ENCODE data around the gene ZDHHC20.
"Not testable (repeated sequence)": the region's sequence is repeated elsewhere in the genome, so short reads cannot be mapped to it uniquely, and the experiment has no call there.

Gene ZDHHC20

DNA sequence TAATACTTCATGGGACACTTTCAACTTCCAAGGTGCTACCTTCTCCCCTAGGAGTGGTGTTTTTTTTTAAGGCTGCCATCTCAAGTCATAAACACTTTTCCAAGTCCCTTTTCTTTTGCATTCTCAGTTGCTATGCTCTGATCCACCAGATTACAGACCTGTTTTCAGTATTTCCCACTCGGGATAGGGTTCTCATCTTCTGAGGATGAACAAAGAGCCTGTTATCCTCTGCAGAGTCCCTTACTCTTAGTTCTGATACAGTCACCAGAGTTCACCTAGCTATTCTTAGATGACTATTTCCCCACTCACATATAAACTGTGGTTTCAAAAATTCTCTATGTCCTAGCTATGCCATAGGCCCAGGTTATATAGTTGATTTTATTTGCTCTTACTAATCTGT is 15.9 kb downstream of the ZDHHC20 start:
- DNase-seq (ENCODE audit: extremely low spot score, insufficient read length, low read depth) (no peak), FAIRE-seq (no peak)

DNA sequence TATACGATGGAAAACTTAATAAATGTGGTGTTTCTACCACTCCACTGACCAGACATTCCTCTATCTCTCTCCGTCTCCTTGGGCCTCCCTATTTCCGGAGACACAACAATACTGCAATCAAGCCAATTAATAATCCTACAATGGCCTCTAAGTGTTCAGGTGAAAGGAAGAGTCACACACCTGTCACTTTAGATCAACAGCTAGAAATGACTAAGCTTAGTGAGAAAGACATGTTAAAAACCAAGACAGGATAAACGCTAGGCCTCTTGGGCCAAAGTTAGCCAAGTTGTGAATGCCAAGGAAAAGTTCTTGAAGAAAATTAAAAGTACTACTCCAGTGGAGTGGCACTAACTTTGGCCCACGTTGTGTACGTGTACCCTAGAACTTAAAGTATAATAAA is 22.5 kb downstream of the ZDHHC20 start:
- FAIRE-seq = peak; percentile 71
- DNase-seq (ENCODE audit: extremely low spot score, insufficient read length, low read depth) = no peak

DNA sequence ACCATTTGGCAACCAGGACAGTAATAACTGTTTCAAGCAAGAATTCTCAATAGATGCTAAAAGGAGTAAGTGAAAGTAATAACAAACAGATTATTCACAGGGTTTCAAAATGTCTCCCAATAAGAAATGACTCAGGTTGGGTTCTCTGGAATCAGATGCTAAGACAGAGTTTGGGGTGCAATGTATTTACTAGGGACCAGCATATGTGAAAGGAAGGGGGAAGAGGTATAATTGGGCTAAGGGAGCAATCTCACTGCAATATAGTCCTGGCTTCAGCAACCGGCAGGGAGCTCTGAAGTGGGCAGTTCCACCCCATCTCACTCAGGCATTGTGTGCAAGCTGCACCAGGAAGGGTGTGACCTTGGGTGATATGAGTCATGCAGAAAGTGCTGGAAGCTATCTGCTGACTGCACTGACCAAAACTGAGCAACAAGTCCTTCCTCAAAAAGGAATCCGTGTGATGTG is 23.4 kb downstream of the ZDHHC20 start:
- DNase-seq (ENCODE audit: extremely low spot score, insufficient read length, low read depth) (peak; percentile 30), FAIRE-seq (peak; percentile 94)

DNA sequence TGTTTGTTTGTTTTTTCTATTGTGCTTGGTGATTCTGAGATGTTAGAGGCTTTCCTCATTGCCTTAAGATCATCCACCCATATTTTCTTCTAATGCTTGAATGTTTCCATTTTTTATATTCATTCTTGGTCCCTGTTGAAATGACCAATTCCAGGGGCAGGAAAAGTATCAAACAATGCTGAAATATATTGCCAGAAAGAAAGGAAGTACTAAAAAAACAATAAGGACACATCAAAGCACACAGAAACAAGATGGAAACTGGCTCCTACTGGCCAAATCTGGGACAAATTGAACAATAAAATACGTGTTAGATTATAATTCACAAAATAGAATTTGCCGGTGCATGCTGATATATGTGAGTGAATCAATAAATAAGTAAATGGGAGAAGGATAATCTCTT is 23.9 kb downstream of the ZDHHC20 start:
- no peak for FAIRE-seq
- no peak for DNase-seq (ENCODE audit: extremely low spot score, insufficient read length, low read depth)

DNA sequence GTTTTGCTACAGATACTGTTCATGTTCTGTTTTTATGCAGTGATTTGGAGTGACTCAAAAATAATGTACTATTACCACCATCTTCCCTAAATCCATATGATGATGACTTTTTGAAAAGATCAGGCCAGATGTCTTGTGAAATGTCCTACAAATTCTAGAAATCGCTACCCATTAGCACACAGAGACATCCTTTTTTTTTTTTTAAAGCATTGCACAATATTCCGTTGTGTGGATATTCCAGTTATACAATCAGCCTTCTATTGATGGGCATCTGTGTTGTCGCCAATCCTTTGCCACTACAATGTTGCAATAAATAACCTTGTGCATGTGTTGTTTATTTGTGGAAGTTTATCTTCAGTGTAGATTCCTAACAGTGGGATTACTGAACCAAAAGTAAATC is 24.5 kb downstream of the ZDHHC20 start:
- FAIRE-seq = no peak
- DNase-seq (ENCODE audit: extremely low spot score, insufficient read length, low read depth) = no peak

DNA sequence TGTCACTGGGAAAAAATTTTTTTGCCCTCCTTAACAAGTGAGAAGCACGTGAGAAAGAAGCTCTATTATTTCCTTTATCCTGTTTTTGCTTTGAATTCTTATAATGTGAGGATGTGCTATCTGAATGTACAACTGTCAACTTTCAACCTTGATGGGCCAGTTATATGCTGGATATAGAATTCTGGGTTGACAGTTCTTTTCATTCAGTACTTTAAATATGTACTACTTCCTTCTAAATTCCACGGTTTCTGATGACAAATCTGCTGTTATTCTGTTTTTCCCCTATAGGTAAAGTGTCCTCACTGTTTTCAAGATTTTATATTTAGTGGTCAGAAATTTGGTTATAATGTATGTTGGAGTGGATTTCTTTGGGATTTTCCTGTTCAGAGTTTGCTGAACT is 29.9 kb downstream of the ZDHHC20 start:
- DNase-seq (ENCODE audit: extremely low spot score, insufficient read length, low read depth) (no peak), FAIRE-seq (no peak)

DNA sequence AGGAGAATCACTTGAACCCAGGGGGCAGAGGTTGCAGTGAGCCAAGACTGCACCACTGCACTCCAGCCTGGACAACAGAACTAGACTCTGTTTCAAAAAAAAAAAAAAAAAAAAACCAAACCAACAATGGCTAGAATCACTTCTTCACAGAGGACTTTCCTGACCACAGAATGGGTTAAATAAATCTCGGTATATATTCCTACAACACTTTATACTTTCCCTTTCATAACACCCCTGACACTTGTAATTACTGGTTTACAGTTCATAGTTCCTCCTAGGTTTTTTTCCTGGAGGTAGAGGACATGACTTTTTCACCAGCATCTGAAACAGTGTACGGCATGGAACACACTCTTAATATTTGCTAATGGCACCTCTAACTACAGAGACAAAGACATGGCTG is 31.4 kb downstream of the ZDHHC20 start:
- DNase-seq (ENCODE audit: extremely low spot score, insufficient read length, low read depth) = no peak

DNA sequence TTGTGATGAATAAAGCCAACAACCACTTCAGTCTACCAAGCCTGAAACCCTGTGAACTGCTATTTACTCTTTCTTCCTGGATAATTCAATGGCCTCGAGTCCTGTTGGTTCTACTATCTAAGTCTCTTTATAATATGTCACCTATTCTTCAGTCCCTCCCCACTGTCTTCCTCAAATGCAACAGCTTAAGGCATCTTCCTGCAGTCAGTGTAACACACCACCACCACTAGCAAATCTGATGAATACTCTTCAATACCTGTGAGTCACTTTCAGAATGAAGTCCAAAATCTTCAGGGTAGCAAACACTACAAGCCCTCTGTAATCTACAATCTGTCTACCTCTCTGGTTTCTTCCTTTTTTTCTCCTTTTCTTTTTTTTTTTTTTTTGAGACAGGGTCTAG is 32.9 kb downstream of the ZDHHC20 start:
- peak; percentile 21 for FAIRE-seq
- no peak for DNase-seq (ENCODE audit: extremely low spot score, insufficient read length, low read depth)

More for the DNA sequence above, 31.4 kb downstream of the ZDHHC20 start:
- FAIRE-seq = peak; percentile 56

DNA sequence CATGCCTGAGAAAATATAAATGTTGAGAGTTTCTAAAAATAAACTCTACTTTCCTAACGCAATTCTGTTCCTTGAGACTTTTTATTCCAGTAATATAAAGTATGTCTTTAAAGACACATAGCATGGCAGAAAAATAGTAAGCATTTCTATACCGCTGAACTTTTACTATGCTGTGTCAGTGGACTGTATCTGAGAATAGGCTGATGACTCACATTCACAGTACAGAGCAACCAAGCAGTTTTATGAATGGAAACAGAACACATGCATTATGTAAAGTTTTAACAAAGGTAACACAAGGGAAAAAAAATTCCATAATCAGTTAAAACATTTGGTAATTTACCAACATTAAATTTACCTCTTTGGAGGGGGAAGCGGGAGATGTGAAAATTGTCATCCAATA is 38.4 kb downstream of the ZDHHC20 start:
- no peak for DNase-seq (ENCODE audit: extremely low spot score, insufficient read length, low read depth)

DNA sequence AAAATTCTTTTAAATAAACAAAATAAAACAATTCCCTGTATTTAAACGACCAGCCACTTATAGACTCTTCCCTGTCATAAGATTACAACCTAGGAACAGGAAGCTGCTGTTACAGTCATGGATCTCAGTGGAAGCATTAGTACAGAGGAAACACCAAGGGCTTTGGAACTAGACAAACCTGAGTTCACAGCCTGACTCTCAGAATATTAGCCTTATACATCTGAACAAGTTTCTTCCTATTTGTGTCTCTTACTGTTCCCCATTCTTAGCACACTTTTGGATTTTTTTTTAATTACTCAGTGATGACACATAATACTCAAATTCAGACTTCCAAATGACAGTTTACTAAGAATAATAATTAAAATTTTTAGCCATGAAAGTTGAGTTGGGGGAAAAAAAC is 46.1 kb downstream of the ZDHHC20 start:
- no peak for DNase-seq (ENCODE audit: extremely low spot score, insufficient read length, low read depth)
- no peak for FAIRE-seq

More for the DNA sequence above, 38.4 kb downstream of the ZDHHC20 start:
- no peak for FAIRE-seq

DNA sequence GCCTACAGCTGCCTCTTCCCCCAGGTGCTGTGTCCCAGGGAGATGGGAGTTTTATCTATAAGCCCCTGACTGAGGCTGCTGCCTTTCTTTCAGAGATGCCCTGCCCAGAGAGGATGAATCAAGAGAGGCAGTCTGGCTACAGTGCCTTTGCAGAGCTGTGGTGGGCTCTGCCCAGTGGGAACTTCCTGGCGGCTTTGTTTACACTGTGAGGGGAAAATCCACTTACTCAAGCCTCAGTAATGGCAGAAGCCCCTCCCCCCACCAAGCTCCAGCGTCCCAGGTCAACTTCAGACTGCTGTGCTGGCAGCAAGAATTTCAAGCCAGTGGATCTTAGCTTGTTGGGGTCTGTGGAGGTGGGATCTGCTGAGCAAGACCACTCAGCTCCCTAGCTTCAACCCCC is 48.6 kb downstream of the ZDHHC20 start:
- not testable (repeated sequence) for FAIRE-seq; DNase-seq (ENCODE audit: extremely low spot score, insufficient read length, low read depth)

DNA sequence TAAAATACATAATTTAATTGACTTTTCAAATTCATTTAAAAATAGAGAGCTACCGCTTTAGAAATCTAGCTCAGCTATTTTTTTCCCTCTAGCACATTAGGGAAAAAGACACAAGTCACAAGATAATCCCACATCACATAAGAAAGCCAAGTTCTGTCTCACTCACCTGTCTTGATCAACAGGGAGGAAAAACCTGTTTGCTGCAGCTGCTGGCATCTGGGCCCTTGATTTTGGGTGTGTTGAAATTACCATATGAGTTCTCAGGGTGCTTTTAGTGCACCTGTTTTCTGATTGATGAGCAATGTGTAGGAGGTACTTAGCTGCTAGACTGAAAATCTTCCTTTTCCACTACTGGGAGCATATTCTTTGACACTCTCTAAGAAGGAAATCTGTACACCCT is 53.8 kb downstream of the ZDHHC20 start:
- FAIRE-seq (no peak), DNase-seq (ENCODE audit: extremely low spot score, insufficient read length, low read depth) (no peak)

DNA sequence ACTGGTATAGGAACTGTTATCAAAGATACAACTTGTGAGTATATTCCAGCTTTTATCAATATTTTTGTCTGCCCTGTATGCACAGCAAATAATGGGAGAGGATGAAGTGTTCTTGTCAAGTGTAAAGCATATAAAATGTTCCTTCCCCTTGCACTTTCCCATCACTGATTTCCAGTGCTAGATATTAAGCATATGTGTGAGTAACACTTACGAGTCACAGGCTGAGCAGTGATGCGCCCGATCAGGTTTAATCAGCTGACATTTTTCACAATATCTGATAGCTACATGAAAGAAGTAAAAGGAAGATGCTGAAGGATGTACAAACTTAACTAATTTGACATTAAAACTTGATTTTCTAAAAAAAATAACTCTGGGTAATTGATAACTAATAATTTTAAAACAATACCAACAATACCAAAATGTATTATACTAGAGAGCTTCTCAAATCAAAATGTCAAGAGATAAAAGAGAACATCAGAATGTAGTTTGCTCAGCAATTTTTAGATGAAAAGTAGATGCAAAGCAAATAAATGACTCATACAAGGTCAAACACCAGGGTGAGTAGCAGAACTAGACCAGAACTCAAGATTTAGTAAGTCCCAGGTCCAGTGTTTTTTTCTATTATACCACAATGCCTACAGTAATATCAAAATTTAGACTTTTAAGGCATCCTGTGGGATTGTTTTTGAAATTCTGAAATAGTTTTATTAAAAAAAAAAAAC is 56.4 kb downstream of the ZDHHC20 start:
- no peak for DNase-seq (ENCODE audit: extremely low spot score, insufficient read length, low read depth)
- peak; percentile 29 for FAIRE-seq

DNA sequence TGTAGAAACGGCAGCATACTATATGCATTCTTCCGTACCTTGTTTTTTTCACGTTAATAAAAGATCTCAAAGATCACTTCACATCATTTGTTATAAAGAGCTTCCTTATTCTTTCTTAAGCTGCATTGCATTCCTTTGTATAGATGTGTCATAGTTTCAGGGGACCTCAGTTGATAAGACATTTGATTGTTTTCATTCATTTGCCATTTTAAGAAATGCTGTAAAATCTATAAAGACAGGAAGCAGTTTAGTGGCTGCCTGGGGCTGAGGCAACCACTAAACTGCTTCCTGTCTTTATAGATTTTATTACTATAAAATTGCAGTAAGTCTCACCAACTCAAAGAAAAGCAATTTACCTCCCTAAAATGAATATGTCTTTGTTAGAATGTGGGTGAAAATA is 59.4 kb downstream of the ZDHHC20 start:
- no peak for FAIRE-seq
- DNase-seq (ENCODE audit: extremely low spot score, insufficient read length, low read depth) = no peak

DNA sequence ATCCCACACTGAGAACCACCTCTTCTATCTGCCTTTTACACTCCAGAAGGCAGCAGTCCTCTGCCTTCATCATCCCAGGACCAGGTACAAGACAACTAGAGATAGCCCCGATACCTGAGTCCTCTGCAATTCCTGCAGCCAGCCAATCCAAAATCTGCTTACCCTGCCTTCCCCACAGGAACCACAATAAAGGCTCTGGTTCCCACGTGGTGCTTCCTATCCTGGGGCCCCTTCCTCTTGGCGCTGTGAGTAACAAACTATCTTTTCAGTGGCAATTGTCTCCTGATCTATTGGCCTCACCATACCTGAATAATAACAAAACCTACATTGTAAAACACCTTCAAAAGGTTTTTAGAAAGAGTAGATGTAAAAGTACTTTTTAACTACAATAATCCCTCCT is 63.1 kb downstream of the ZDHHC20 start:
- FAIRE-seq (no peak), DNase-seq (ENCODE audit: extremely low spot score, insufficient read length, low read depth) (no peak)

DNA sequence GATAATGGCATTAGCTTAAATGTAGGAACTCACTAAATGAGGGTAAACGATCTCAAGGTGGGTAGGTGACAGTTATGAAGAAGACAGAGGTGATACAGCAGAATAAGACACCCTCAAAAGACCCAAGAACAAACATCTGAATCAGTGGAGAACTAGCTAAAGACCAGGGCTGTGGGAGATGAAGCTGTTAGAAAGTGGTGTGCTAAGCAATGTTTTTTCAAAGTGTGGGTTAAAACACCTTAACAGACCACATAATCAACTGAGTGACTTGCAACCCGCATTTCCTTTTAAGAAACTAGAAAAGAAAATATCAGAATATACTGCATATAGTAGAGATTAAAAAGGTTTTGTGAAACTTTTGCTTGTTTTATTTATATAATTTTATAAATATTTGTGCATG is 70.0 kb downstream of the ZDHHC20 start:
- no peak for DNase-seq (ENCODE audit: extremely low spot score, insufficient read length, low read depth)
- no peak for FAIRE-seq

DNA sequence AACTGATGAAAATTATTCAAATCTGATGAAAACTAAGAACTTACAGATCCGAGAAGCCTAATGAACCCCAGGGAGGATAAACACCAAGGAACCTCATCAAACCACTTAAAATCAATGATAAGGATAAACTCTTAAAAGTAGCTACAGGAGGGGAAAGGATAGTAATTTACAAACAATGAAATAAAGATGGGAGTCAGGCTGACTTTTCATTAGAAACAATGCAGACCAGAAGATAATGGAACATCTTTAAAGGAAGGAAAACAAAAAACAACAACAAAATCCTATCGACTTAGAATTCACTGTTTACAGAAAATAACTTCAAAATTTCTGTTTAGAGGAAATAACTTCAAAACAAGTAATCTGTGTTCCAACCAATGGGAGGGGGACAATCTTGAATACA is 73.4 kb downstream of the ZDHHC20 start:
- no peak for FAIRE-seq
- DNase-seq (ENCODE audit: extremely low spot score, insufficient read length, low read depth) = no peak

DNA sequence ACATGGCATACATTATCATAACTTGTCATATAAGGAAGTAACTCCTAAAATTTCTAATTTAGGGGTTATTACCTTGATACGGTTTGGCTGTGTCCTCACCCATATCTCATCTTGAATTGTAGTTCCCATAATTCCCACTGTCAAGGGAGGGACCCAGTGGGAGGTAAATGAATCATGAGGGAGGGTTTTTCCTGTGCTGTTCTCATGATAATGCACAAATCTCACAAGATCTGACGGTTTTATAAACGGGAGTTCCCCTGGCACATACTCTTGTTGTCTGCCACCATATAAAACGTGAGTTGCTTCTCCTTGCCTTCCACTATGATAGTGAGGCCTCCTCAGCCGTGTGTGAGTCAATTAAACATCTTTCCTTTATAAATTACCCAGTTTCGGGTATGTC is 76.0 kb downstream of the ZDHHC20 start:
- FAIRE-seq = no peak
- no peak for DNase-seq (ENCODE audit: extremely low spot score, insufficient read length, low read depth)

DNA sequence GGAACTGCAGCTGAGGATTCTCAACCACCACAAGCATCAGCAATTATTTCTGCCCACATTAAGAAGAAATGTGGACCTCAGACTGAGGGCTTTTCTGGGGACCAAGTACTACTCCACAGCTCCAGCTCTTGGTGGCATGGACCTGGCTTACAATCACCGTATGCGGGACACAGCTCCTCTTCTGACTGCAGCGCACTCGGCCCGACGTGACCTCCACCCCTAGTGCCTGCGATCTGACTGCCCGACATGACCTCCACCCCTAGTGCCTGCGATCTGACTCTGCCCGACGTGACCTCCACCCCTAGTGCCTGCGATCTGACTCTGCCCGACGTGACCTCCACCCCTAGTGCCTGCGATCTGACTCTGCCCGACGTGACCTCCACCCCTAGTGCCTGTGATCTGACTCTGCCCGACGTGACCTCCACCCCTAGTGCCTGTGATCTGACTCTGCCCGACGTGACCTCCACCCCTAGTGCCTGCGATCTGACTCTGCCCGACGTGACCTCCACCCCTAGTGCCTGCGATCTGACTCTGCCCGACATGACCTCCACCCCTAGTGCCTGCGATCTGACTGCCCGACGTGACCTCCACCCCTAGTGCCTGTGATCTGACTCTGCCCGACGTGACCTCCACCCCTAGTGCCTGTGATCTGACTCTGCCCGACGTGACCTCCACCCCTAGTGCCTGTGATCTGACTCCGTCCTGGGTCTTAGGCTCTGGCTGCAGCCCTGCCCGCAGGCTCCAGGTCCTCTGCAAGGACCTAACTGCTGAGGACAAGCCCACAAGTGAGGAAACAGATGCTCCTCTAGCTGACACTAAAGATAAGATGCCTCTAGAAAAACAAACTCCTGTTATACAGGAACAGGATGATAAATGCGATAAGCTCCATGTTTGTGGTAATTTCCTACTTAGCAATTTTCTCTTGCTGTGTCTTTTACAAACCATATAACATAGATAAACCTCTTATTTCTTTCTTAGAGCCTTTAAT is 81.8 kb downstream of the ZDHHC20 start:
- not testable (repeated sequence) for FAIRE-seq; DNase-seq (ENCODE audit: extremely low spot score, insufficient read length, low read depth)

DNA sequence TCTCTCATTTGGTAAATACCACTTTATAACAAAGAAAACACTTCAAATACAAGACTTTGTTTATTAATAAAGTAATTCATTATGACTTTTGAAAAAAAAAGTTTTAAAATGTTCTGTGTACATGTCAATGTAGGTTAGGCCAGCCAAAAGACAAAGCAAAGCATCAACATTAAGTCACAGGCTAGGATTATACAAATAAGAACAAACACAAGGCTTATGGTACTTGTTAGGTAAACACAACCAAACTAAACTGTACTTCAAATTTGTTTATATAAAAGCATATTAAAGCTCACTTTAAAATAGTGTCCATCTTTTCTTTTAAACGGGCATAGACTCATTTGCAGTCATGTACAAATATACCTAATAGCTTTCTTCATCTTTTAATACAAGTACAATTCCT is 86.6 kb downstream of the ZDHHC20 start:
- FAIRE-seq (no peak), DNase-seq (ENCODE audit: extremely low spot score, insufficient read length, low read depth) (no peak)

DNA sequence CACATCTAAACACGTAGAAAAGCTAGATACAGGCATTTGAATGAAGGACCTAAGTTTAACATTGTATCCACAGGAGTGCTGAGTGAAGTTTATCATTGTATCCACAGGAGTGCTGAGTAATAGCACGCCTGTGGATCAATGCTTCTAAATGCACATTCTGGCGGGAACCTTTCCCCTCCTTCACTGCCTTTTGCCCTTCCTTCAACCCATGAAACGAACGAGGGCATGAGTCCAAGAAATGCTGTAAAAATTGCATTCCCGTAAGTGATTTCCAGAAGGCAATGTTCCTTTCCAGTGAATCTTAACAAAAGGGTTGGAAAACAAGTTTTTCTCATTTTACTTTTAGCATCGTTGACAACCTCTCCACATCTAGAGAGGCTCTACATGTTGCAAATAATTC is 88.1 kb downstream of the ZDHHC20 start:
- FAIRE-seq = no peak
- DNase-seq (ENCODE audit: extremely low spot score, insufficient read length, low read depth) = no peak

Measured in GM18507 (cell line).